OCI-LY3 (cell line): ENCODE results near the gene L3MBTL4.
"Not testable (repeated sequence)": the region's sequence is repeated elsewhere in the genome, so short reads cannot be mapped to it uniquely, and the experiment has no call there.

Experiments
- H2AFZ ChIP-seq: fragments of 200-600, 300-600 bp; shearing (Covaris generic); 2 replicates; pipeline ENCODE4 v1.6.0; 2014; ENCODE audit warnings: antibody characterized with exemption, low read depth, low read length
- H3K27ac ChIP-seq: fragments of 200-600, 300-600 bp; sonication (generic); 2 replicates; pipeline ENCODE4 v1.5.1; 2014; ENCODE audit warnings: mild to moderate bottlenecking, low read length, moderate library complexity, mixed read lengths
- H3K27me3 ChIP-seq: fragments of 200-600, 300-600 bp; sonication (generic); 2 replicates; pipeline ENCODE4 v1.6.1; 2014; ENCODE audit warnings: low read depth, low read length, mixed read lengths
- H3K36me3 ChIP-seq: fragments of 200-600, 300-600 bp; sonication (generic); replicated peaks from 2 replicates; pipeline ENCODE3; 2014; ENCODE audit warnings: low read depth, low read length, mixed read lengths
- H3K4me1 ChIP-seq: fragments of 300-600, 200-600 bp; sonication (generic); 2 replicates; pipeline ENCODE4 v1.6.1; 2014; ENCODE audit warnings: low read length, mixed read lengths
- H3K4me2 ChIP-seq: fragments of 200-600, 300-600 bp; sonication (generic); 2 replicates; pipeline ENCODE4 v1.6.1; 2014; ENCODE audit warnings: low read length, mixed read lengths
- H3K4me3 ChIP-seq: fragments of 300-600, 200-600 bp; sonication (generic); 2 replicates; pipeline ENCODE4 v1.5.1; 2014; ENCODE audit warnings: antibody characterized with exemption, mild to moderate bottlenecking, low read length, moderate library complexity
- H3K79me2 ChIP-seq: fragments of 300-600, 200-600 bp; shearing (Covaris generic); 2 replicates; pipeline ENCODE4 v1.6.1; 2014; ENCODE audit warnings: mild to moderate bottlenecking, low read length, mixed read lengths
- H3K9ac ChIP-seq: fragments of 300-600, 200-600 bp; shearing (Covaris generic); 2 replicates; pipeline ENCODE4 v1.6.0; 2014; ENCODE audit warnings: mild to moderate bottlenecking, low read length, moderate library complexity
- H3K9me3 ChIP-seq: fragments of 200-600, 300-600 bp; shearing (Covaris generic); 2 replicates; pipeline ENCODE4 v1.6.1; 2014; ENCODE audit warnings: low read length, mixed read lengths; ENCODE audit not compliant: insufficient read depth
- H4K20me1 ChIP-seq: fragments of 200-600, 300-600 bp; sonication (generic); 2 replicates; pipeline ENCODE4 v1.6.1; 2016; ENCODE audit warnings: low read length, mixed read lengths; ENCODE audit not compliant: insufficient read depth
- CTCF ChIP-seq: fragments of 200-600, 300-600 bp; sonication (generic); IDR thresholded peaks from 2 replicates; pipeline ENCODE4 v1.5.1; 2014; ENCODE audit warnings: antibody characterized with exemption, low read length, low read depth
- EZH2phosphoT487 ChIP-seq: fragments of 200-600 bp; shearing (Covaris generic); IDR thresholded peaks from 2 replicates; pipeline ENCODE4 v1.6.1; 2018; ENCODE audit warnings: antibody characterized with exemption, mixed run types, low read depth

Gene L3MBTL4

GRCh38 chr18:6200204-6200774 lies 214.4 kb downstream of the L3MBTL4 start:
- no peaks in the 10 kb centered on the region for H3K79me2 ChIP-seq
- H2AFZ ChIP-seq = no peak overlapping the region
- H3K27ac ChIP-seq = no peak overlapping the region
- TF ChIP-seq EZH2phosphoT487 (no peak), CTCF (no peak)
- H3K4me3 ChIP-seq = no peak overlapping the region
- no peaks in the 10 kb centered on the region for H3K4me1 ChIP-seq
- H4K20me1 ChIP-seq = no peaks in the 10 kb centered on the region
- H3K9ac ChIP-seq = no peak overlapping the region
- H3K9me3 ChIP-seq = no peaks in the 10 kb centered on the region
- H3K4me2 ChIP-seq = no peak overlapping the region
- no peaks in the 10 kb centered on the region for H3K36me3 ChIP-seq
- no peaks in the 10 kb centered on the region for H3K27me3 ChIP-seq

GRCh38 chr18:6199777-6200176 lies 214.9 kb downstream of the L3MBTL4 start:
- TF ChIP-seq CTCF (no peak), EZH2phosphoT487 (no peak)
- Histone ChIP-seq H3K4me3 (no peak overlapping the region), H3K79me2 (no peaks in the 10 kb centered on the region), H3K9me3 (no peaks in the 10 kb centered on the region), H3K4me2 (no peak overlapping the region), H3K27ac (no peak overlapping the region), H3K9ac (no peak overlapping the region), H3K4me1 (no peaks in the 10 kb centered on the region), H4K20me1 (no peaks in the 10 kb centered on the region), H3K36me3 (no peaks in the 10 kb centered on the region), H3K27me3 (no peaks in the 10 kb centered on the region), H2AFZ (no peak overlapping the region)

GRCh38 chr18:6198585-6198984 lies 216.1 kb downstream of the L3MBTL4 start:
- Histone ChIP-seq H3K27ac (no peak overlapping the region), H2AFZ (no peak overlapping the region), H3K4me2 (no peak overlapping the region), H3K9me3 (no peaks in the 10 kb centered on the region), H3K79me2 (no peaks in the 10 kb centered on the region), H3K4me1 (no peaks in the 10 kb centered on the region), H4K20me1 (no peaks in the 10 kb centered on the region), H3K27me3 (no peaks in the 10 kb centered on the region), H3K9ac (no peak overlapping the region), H3K36me3 (no peaks in the 10 kb centered on the region), H3K4me3 (no peak overlapping the region)
- TF ChIP-seq EZH2phosphoT487 (no peak), CTCF (no peak)

GRCh38 chr18:6194640-6195039 lies 220.1 kb downstream of the L3MBTL4 start:
- Histone ChIP-seq H4K20me1 (no peaks in the 10 kb centered on the region), H3K9ac (no peak overlapping the region), H2AFZ (no peak overlapping the region), H3K4me2 (no peak overlapping the region), H3K4me1 (no peaks in the 10 kb centered on the region), H3K79me2 (no peaks in the 10 kb centered on the region), H3K27me3 (no peaks in the 10 kb centered on the region), H3K27ac (no peak overlapping the region), H3K9me3 (no peaks in the 10 kb centered on the region), H3K36me3 (no peaks in the 10 kb centered on the region), H3K4me3 (no peak overlapping the region)
- TF ChIP-seq EZH2phosphoT487 (no peak), CTCF (no peak)

GRCh38 chr18:6185782-6186181 lies 228.9 kb downstream of the L3MBTL4 start:
- not testable (repeated sequence) for H3K4me3 ChIP-seq, H3K27ac ChIP-seq, H4K20me1 ChIP-seq, H3K9ac ChIP-seq, H3K79me2 ChIP-seq, H3K36me3 ChIP-seq, H3K27me3 ChIP-seq, H3K4me2 ChIP-seq, H2AFZ ChIP-seq, H3K4me1 ChIP-seq, H3K9me3 ChIP-seq
